COLO829 (cell line): ENCODE data around the gene NFE2.
A peak's percentile ranks its signal among the peaks of the same experiment; 100 is the strongest.
"Not testable (repeated sequence)": the region's sequence is repeated elsewhere in the genome, so short reads cannot be mapped to it uniquely, and the experiment has no call there.

ENCODE experiments used
- DNase-seq: peaks from one replicate; pipeline ENCODE4 v3.0.0; 2012; ENCODE audit warnings: low spot score

The NFE2 gene

DNA sequence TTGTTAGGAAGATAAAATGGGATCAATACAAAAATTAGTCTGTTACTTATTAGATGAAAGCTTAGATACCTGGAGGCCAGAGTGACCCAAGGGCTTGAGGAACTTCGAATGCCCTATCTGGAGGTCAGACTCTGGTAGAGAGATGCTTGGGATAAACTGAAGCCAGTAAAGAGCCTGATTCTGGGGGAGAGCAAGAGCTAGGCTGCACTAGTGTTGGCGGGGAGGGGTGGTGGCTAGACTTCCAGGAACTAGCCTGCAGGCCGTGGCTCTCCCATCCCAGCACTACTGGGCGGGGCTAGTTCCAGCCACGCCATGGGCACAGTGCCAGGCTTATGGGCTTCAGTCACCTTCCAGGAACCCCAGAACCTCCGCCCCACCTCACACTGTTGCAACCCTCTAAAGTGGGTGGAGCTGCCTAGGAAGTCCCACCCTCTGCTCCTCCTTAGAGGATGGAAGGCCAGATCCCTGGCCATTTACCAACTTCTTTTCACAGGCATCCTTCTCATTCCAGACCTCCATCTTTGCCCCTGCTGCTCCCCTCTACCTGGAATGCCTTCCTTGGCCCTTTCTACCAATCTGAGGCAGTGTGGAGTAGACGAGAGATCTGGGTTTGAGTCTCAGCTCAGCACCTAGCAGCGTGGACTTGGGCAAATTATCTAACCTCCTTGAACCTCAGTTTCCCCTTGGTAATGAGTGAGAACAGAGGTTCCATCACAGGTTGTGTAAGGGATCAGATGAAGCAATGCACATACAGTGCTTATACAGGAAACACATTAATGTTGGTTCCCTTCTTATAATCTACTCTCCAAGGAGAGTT is 6.3 kb upstream of the NFE2 start:
- DNase-seq = no peak

DNA sequence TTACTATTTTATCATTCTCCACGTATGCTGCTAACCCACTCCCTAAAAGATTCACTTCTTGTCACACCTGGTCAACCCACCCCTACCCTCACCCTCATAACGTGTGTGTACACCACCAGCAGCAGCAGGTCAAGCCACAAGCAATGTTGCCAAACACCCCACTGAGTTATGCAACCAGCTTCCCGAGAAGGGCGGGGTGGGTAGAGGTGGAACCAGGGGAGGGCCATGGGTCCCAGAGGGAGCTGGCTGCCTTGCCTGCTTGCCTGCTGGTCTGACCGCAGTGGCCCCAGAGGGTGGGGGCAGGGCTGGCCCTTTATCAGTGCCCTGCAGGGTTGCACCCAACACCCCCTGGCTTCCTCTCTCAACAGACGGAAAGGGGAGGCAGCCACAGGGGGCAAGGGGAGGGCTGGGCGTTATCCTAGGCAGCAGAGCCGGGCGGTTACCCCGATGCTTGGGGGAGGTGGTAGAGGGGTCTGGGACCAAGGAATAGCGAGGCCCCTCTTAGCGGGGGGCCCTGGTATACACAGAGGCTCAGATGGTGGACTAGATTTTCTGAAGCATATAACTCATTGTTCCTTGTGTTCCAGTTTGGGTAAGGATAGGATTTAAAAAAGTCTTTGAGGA is 3.5 kb upstream of the NFE2 start:
- no peak for DNase-seq

DNA sequence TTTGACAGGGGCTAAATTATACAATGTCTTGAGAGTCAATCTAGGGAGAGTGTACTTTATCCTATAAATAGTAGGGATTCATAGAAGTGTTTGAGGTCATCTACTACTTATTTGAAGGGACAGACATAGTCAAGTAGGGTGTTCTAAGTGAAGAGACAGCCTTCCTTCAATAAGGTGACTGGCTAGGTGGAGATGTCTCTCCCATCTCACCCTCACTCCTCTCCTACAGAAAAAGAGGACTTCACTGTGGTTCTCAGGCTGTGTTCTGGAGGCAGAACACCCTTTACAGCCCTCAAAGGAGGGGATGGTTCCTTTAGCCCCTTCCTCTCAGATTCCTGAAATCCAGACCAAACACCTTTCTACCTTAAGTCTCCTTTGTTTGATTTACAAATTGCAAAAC is 2.8 kb upstream of the NFE2 start:
- no peak for DNase-seq

DNA sequence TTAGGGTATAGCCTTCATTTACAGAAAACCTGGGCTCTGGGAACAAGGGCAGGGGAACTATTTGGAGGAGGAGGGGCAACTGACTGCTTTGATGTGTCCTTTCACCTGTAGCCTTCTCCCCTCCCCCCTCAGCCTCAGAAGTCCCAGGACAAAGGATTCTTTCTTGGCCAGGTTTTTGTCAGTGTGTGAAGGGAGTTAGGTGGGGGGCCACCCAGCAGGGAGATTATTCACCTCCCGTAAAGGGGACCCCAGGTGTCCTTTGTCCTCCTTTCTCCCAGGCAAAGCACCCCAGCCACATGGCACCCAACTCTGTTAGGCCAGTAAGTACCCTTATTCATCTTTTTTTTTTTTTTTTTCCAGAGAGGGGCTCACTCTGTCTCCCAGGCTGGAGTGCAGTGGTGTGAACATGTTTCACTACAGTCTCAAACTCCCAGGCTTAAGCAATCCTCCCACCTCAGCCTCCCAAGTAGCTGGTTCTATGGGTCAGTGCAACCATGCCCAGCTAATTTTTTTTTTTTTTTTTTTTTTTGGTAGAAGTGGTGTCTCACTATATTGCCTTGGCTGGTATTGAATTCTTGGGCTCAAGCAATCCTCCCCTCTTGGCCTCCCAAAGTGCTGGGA is 723 bp upstream of the NFE2 start:
- no peak for DNase-seq

DNA sequence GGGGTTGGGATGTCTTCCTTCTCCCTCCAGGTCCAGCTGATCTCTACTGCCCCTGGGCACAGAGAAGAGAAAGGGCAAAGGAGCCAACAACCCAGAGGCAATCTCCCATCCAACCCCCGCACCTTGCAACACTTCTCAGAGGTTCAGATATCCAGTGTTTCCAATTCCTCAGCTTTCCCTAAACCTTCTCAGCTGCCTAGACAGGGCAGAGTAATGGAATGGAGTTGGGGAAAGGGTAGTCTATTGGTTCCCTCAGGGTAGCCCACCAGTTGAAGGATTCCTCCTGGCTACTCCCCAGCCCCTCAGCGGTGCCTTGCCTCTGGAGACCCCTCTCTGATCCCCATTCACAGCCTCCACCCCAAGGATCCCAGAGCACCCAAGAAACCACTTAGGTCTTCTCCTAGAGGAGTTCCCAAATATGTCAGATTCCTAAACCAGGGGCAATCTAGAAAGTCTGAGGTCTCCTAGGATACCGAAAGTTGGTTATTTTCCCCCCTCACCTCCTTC is 537 bp downstream of the NFE2 start:
- DNase-seq = no peak

DNA sequence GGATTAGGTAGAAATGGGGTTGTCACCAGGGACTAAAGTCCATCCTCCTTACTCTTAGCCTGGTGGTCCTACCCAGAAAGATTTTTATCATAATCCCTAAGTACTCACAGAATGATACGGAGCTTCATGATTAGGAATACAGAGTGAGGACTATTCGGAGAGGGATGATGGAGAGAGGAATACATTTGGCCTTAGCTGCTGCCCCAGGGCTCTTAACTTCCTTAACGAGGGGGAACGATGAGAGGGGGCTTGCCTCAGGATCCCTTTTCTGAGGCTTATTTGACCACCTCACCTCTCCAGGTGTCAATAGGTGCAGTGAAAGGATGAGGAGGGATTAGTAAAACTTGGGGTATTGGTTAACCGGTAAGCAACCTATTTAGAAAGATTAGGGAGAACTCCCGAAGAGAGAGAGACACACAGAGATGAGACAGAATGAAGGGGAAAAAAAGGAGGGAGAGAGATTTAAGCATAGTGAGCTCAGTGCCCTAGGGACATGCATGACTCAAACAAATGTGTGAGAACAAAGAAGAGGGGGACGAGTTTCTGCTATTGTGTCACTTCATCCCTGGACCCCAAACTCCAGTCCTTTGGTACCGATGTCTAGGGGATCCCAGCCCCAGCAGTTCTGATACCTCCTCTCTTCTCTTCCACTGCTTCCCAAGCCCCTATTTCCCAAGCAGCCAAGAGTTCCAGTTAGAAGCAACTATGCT is 1.1 kb downstream of the NFE2 start:
- DNase-seq = no peak

DNA sequence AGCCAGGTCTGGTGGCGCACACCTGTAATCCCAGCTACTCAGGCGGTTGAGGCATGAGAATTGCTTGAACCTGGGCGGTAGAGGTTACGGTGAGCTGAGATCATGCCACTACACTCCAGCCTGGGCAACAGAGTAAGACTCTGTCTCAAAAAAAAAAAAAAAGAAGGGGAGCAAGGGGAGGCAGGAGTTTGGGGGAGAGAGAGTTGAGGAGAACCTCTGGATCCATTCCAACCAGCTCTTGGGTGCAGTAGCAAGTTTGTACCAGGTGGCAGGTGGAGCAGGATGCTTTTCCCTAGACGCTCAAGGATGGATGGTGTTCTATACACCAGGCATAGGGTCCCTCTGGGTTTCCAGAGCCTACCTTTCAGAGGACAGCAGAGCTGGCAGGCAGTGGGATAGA is 1.9 kb downstream of the NFE2 start:
- no peak for DNase-seq

DNA sequence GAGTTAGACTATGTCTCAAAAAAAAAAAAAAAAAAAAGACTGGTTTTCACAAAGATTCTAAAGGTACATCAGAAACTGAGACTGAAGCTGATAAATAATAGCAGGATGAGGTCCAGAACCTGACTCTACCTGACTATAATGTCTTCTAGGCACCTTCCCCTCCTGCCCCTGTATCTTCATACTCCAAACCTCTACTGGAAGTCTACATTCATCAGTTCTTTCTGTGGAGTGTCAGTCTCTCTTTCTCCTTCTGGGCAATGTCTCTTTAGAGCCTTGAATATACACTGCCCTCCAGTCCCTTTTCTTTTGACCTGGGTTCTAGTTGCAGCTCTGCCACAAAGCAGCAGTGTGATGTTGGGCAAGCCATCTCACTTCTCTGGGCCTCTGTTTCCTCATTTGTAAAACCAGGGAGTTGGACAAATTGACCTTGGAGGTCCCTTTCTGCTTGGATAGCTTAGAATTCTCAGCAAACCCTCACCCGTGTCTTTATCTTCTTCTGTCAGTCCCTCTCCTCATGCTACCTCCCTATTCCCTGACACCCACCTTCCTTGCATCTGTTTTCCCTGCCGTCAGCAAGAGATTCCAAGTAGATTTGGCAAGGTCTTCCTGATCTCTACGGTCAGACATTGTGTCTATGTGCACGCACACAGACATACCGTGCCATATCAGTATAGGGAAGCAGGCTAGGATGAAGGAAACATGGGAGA is 4.3 kb downstream of the NFE2 start:
- no peak for DNase-seq

DNA sequence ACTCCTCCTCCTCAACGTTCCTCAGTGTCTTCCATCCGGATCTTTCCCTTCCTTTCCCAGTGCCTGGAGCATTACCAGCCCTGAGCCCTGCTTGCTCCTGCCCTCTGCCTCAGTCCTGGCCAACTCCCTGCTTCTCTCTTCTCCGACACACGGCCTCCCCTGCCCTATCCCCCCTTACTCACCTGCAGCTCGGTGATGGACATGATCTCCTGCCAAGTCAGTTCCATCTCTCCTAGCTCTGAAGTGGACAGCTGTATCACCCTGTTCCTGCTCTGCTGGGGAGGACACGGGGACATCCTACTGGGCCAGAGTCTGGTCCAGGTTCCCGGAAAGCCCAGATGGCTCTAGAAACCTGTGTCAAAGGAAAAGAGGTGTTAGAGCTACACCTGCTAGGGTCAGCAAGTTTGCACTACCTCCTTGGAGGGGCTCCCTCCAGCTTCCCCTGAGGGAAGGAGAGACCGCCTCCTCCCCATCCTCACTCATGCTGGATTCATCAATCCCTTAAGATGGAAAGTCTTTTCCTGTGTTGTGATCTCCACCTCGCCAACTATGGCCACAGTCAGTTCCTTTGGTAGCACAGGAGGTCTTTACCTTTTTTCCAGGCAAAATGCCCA is 5.8 kb downstream of the NFE2 start:
- no peak for DNase-seq

DNA sequence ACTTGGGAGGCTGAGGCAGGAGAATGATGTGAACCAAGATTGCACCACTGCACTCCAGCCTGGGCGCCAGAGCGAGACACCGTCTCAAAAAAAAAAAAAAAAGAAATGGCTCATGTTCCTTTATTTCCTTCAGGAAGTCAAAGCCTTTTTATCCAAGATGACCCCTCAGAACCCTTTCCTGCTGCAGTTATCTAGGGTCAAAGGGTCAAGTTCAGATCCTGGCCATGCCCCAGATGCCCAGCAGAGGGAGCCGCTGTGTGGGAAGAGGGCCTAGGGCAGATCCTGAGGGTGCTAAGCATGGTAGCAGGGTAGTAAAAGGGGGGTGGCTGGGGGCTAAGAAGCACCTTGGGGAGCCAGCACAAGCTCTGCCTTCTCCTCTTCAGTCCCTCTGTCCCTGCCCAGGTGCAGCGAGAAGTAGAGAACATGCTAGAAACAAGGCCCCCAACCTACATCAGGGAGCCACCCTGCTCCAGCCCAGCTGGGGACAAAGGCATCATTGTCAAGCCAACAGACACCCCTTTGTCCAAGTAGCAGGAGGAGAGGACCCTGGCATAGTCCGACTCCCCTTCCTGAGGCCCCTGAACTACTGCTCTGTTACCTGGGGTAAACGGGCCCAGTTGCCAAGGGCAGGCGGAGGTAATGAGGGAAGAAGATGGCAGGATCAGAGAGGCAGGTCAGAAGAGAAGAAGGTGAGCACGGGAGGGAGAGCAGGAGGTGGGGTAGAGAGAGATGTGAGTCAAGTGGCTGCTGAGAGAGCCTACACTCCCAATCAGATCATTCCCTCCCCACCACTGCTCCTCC is 6.5 kb downstream of the NFE2 start:
- DNase-seq = peak; percentile 87

DNA sequence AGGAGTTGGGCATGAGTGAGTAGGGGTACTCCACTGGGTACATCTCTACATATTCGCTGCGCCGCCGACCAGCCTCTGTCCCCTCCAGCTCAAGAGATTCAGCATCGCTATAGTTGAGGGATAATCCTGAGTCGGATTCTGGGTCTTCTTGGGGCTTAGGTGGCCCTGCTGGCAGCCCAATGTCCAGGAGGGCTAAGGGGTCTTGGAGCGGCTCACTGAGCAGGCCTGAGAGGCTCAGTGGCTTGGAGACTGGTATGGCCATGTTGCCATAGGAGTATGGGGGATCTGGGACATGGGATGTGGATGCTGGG is 7.9 kb downstream of the NFE2 start:
- no peak for DNase-seq

DNA sequence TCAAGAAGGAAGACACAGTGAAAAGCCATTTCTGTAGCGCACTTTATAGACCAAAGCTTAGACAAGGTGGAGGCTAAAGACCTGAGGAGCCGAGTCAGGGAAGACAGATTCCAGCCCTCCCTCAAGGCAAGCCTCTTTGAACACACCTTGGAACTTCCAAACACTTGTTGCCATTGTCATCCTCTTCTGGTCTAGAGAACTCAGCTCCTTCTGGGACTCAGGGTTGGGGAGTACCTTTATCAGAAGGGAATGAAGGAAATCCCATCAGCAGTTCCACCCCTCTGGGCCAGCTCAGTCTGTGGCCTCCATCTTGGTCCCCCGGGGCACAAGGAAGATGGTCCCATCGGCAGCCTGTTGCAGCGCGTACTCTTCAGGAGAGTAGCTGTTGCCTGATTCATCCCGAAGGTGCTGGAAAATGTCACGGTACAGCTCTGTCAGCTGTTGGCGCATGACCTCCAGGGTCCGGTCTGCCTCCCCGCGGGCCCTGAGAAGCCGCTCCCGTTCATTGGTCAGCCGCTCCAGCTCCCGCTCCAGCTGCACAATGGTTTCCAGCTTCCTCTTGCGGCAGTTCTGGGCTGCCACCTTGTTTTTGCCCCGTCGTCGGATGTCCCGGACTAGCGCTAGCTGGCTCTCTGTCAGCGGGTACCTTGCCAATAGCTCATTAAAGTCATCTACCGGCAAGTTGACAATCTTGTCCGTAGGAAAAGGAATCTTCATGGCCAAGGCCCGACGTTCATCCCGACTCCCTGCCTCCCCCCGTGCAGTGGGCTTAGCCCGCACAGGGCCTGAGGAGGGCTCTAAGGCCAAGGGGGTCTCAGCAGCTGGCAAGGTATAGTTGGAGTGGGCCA is 8.5 kb downstream of the NFE2 start:
- DNase-seq = no peak

DNA sequence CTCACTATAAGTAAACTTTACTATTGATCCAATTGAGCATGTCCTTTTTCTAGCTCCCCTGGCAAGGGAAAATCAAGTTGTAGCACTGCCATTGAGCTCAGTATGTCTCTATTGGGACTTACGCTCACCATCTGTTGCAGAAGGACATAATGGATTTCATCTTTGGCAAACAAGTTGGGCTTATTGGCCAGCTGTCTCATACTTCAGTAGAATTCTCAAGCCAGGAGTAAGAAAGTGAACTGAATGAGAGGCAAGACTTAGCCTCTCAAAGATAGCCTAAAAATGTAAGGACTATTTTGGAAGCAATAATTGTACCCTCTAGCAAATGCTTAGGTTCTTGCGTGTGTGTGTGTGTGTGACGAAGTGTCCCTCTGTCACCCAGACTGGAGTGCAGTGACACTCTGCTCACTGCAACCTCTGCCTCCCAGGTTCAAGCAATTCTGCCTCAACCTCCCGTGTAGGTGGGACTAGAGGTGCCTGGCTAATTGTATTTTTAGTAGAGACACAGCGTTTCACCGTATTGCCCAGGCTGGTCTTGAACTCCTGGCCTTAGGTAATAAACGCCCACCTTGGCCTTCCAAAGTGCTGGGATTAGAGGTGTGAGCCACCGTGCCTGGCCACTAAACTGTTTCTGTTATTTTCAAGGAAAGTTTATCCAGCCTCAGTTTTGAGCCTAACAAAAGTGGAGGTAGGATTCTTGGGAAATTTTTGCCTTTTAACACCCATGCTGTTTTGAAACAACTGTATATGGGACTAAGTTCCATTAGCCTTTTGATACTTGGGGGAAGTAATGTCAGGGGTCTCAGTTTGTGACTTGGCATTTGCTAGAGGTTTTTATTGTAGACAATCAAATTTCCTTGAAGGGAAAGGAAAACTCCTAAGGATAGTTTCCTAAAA is 13.3 kb downstream of the NFE2 start:
- no peak for DNase-seq

DNA sequence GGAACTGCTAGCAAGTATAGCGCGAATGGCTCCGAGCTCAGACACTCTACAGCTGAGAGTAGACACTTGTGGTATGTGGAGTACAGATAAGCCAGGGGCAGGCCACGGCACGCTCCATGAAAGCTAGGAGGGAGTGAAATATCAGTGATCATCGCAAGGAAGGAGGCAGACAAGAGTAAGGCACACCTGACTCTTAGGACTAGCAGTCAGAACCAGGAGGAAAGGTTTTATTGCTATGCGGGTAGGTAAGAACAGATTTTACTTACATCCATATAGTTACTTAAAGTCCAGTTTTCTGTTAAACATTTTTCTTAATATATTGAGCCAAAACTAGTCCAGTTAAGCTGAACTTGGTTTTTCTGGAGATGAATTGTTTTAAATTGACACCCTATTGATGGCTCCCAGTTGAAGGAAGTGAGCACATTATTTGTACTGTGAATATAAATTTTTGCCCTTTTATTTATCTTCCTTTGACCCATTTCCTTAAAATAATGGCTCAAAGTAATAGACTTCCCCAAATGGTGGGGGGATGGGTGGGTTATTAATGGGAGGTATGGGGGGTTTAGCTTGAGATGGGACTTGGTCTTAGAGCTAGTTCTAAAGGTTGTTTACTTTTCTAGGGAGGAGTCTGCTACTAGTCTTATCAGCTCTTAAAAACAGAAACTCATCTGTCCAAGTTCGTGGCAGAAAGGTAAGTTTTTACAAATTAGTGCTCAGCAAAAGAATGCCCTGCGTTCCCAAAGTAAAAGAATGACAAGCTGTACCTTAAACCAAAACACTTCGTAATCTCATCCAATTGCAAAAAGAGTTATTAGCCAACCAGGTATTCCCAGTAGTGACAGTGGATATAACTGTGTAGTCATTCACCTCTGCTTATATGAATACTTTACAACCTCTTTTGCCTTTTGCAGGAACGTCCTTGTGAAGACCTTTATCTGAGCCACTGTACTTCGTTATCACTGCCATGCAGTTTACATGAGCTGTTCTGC is 14.5 kb downstream of the NFE2 start:
- no peak for DNase-seq

DNA sequence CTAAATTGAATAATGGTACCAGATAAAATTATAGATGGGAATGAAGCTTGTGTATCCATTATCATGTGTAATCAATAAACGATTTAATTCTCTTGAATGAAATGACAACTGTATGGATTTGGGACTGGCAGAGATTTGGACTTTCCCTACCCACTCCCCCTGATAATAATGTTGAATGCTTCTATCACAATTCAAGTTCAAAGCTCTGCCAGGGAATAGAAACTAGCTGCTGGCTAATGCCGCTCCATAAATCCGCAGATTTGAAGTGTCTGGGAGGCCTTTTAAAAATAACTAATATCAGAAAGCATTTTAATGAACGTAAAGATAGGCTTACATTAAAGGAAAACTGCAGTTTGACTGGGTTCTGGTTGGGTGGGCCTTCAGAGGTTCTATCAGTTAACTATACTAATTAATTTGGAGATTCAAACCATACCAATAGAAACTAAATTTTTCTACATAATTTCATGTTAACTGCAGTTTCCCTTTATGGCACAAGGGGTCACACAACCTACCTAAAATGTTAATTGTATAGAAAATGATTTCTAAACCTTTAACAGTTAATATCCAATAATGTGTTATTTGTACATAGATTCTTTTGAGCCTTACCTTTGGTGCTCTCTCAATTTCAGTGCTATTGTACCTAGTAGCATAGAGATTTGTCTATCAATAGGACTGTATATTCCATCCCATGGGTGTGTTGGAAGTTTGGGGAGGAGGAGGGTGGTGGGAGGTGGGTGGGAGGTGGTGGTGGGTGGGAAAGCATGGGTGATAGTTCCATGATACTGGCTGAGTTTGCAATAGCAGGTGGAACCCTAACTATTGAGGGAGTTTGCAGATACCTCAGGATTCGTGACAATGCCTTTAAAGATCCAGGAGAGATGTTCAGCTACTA is 15.4 kb downstream of the NFE2 start:
- no peak for DNase-seq

DNA sequence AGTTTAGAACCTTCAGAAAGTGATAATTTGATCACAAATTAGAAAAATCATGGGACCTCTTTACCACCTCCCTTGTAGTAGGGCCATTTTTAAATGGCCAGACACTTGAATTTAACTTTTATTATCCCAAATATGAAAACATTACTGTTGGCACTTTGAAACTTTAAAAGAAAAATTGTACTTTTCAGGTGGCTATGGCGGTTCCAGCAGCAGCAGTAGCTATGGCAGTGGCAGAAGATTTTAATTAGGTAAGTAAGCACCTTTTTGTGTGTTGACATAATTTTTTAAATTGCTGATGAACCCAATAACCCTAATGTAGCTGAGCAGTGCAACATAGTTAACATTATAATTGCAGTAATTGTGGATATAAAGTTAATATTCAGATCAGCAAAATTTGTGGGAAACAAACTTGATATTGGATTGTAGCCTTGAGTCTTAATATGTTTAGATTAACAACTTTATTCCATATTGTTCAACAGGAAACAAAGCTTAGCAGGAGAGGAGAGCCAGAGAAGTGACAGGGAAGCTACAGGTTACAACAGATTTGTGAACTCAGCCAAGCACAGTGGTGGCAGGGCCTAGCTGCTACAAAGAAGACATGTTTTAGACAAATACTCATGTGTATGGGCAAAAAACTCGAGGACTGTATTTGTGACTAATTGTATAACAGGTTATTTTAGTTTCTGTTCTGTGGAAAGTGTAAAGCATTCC is 16.6 kb downstream of the NFE2 start:
- not testable (repeated sequence) for DNase-seq
